ENCODE results near the gene TRIP4.
A peak's percentile ranks its signal among the peaks of the same experiment; 100 is the strongest.

TRIP4 gene

GRCh38 chr15:64443747-64444621, 56.3 kb downstream of the TRIP4 start:
- DNase-seq (ENCODE audit: low read depth) = peak; percentile 87
- no peak overlapping the region for H3K4me3 ChIP-seq (ENCODE audit: low read depth, low read length)
- in situ Hi-C loops (cut with HindIII; ENCODE audit: low sequenced_read_pairs) = no loop called here
- TF ChIP-seq, protein P1, sequence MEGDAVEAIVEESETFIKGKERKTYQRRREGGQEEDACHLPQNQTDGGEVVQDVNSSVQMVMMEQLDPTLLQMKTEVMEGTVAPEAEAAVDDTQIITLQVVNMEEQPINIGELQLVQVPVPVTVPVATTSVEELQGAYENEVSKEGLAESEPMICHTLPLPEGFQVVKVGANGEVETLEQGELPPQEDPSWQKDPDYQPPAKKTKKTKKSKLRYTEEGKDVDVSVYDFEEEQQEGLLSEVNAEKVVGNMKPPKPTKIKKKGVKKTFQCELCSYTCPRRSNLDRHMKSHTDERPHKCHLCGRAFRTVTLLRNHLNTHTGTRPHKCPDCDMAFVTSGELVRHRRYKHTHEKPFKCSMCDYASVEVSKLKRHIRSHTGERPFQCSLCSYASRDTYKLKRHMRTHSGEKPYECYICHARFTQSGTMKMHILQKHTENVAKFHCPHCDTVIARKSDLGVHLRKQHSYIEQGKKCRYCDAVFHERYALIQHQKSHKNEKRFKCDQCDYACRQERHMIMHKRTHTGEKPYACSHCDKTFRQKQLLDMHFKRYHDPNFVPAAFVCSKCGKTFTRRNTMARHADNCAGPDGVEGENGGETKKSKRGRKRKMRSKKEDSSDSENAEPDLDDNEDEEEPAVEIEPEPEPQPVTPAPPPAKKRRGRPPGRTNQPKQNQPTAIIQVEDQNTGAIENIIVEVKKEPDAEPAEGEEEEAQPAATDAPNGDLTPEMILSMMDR (IDR thresholded peaks at IDR 0.05; ENCODE audit: low read depth, low read length, missing control alignments) = no peak

DNA sequence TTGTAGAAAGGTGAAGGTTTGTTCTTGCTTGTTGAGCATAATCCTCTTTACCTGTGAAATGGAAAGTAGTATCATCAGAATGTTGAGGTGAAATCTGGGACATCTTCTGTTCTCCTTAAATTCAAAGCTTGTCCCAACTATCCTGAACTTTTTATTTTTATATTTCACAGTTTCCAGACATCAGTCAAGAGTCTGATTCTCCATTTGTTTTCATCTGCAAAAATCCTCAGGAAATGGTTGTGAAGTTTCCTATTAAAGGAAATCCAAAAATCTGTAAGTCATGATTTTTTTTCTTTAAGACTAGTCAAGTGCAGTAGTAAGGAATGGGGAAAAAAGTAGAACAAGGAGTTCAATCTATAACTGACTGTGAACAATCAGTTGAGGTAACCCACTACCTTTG, 57.2 kb downstream of the TRIP4 start:
- in situ Hi-C loops (cut with HindIII; ENCODE audit: low sequenced_read_pairs) = no loop called here
- TF ChIP-seq, protein P1 (IDR thresholded peaks at IDR 0.05; ENCODE audit: low read depth, low read length, missing control alignments) = no peak
- DNase-seq (ENCODE audit: low read depth) = no peak
- H3K4me3 ChIP-seq (ENCODE audit: low read depth, low read length) = no peak overlapping the region

GRCh38 chr15:64447536-64448315, 60.1 kb downstream of the TRIP4 start:
- no peak for DNase-seq (ENCODE audit: low read depth)
- TF ChIP-seq, protein P1 (IDR thresholded peaks at IDR 0.05; ENCODE audit: low read depth, low read length, missing control alignments) = no peak
- in situ Hi-C loops (cut with HindIII; ENCODE audit: low sequenced_read_pairs) = no loop called here
- H3K4me3 ChIP-seq (ENCODE audit: low read depth, low read length) = no peak overlapping the region

- DNase-seq (ENCODE audit: low read depth) = no peak
- in situ Hi-C loops (cut with HindIII; ENCODE audit: low sequenced_read_pairs) = no loop called here
- TF ChIP-seq, protein P1 (IDR thresholded peaks at IDR 0.05; ENCODE audit: low read depth, low read length, missing control alignments) = no peak
- no peak overlapping the region for H3K4me3 ChIP-seq (ENCODE audit: low read depth, low read length)
Measured at GRCh38 chr15:64452988-64453688, 65.5 kb downstream of the TRIP4 start.

DNA sequence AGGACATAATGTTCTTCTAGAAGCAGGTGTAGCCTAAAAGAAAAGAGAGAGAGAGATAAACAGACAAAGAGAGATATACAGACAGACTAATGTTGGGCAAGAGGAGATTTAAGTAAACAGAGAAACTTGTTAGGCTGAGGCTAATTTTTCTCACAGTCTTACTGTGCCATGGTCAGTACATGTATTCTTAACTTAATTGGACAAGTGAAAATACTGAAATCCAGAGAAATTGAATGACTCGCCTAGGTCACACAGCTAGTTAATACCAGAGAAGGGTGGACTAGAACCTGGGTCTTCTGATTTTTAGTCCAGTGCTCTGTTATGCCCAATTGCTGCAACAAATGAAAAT, 66.0 kb downstream of the TRIP4 start:
- DNase-seq (ENCODE audit: low read depth) = no peak
- TF ChIP-seq, protein P1 (IDR thresholded peaks at IDR 0.05; ENCODE audit: low read depth, low read length, missing control alignments) = no peak
- in situ Hi-C loops (cut with HindIII; ENCODE audit: low sequenced_read_pairs) = no loop called here
- no peak overlapping the region for H3K4me3 ChIP-seq (ENCODE audit: low read depth, low read length)

DNA sequence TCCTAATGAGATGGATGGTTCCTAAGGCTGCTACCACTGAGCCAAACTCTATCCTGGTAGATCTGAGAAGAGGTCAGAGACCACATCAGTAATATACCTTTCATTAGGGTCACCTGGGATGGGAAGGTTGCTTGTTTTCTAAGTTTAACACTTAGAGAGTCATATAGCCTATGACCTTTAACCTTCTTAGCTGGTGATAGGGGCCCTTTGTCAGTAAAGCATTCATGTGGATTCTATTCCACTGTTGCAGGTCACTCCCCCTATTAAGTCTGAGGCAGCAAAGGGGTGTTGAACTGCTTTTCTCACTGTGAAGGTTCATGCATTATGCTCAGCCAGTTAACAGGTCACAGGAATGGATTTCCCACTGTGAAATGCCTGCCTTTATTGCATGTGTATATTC, 66.6 kb downstream of the TRIP4 start:
- in situ Hi-C loops (cut with HindIII; ENCODE audit: low sequenced_read_pairs) = no loop called here
- H3K4me3 ChIP-seq (ENCODE audit: low read depth, low read length) = no peak overlapping the region
- TF ChIP-seq, protein P1 (IDR thresholded peaks at IDR 0.05; ENCODE audit: low read depth, low read length, missing control alignments) = no peak

More for the DNA sequence above, 66.6 kb downstream of the TRIP4 start:
- no peak for DNase-seq (ENCODE audit: low read depth)

All from astrocyte of the cerebellum (primary cell).